NOMO-1 treated with dmso at 0.1 percent for 144 hours (cell line): ENCODE results near the gene SNRPB.

Experiments used
- DNase-seq: peaks from one replicate; lab custom pipeline; 2025; ENCODE audit not compliant: unreplicated experiment; lab: John Stamatoyannopoulos, UW

The SNRPB gene

DNA sequence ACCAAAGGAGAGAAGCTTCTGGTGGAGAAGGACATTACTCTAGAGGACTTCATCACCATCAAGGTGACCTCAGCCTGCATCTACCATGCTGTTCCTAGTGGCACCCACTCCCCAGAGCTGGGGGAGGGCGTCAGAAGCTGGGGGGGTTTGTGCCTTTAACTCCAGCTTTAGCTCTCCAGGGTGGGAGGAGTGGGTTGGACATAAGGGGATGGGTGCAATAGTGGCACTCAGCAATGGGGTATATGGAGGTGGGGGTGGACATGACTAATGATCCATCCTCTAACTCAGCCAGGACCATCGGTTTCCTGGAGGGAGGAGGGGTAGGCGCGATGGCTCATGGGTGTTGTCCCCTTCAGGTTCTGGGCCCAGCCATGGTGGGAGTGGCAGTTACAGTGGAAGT lies 40.1 kb downstream of the SNRPB start:
- DNase-seq: no peak

DNA sequence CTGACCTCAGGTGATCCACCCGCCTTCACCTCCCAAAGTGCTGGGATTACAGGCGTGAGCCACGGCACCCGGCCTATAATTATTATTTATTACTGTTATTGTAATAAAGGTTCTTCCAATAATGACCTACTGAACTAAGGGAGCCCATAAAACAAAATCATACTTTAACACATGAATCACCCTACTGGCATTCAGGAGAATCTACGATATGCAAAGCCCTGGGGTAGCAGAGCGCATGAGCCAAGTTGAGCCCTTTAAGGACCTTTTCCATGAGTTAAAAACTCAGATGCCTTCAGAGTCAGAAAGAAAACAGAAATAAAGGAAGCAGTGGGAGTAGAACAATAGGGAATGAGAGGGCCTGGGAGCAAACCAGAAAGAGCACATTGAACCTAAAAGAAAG lies 41.5 kb downstream of the SNRPB start:
- DNase-seq: no peak

DNA sequence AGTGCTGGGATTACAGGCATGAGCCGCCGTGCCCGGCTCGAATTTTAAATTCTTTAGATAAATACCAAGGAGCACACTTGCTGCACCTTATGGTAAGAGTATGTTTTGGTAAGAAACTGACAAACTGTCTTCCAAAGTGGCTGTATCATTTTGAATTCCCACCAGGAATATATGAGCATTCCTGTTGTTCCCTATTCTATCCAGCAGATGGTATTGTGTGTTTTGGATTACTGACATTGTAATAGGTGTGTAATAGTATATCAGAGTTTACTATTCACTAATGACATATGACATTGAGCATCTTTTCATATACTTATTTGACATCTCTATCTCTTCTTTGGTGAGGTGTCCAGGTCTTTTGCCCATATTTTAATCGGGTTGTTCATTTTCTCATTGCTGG lies 49.3 kb downstream of the SNRPB start:
- no peak for DNase-seq

DNA sequence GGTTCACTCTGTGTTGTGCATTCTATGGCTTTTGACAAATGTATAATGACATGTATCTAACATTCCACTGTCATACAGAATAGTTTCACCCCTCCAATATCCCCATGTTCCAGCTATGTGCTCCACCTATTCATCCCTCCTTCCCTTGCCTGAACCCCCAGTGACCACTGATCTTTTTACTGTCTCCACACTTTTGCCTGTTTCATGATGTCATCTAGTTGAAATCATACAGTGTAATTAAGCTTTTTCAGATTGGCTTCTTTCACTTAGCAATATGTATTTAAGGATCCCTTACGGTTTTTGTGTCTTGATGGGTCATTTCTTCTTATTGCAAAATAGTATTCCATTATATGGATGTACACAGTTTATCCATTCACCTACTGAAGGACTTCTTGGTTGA lies 50.1 kb downstream of the SNRPB start:
- DNase-seq: no peak

DNA sequence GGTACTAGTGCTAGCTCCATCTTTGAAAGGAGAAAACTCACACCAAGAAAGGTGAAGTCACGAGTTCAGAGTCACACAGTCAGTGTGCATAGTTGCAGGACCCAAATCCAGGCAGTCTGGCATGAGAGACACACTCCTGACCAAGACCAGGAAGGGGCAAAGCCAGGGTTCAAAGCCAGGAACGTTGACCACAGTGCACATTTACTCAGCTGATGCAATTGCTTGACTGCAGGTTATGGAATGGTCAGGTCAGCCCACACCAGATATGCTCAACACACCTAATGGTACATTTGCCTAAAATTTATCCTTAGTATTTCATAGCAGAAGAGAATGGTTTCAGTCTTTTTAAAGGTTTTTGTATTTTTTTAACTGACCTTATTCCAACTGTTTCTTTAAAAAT lies 52.2 kb downstream of the SNRPB start:
- no peak for DNase-seq

DNA sequence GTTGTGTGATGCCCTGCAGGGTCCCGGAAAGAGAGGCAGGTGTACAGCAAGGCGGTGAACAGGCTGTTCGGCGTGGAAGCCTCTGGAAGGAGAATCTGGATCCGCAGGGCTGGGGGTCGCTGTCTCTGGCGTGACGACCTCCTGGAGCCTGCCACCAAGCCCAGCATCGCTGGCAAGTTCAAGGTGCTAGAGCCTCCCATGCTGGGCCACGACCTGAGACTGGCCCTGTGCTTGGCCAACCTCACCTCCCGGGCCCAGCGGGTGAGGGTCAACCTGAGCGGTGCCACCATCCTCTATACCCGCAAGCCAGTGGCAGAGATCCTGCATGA lies 53.4 kb downstream of the SNRPB start:
- DNase-seq: no peak

DNA sequence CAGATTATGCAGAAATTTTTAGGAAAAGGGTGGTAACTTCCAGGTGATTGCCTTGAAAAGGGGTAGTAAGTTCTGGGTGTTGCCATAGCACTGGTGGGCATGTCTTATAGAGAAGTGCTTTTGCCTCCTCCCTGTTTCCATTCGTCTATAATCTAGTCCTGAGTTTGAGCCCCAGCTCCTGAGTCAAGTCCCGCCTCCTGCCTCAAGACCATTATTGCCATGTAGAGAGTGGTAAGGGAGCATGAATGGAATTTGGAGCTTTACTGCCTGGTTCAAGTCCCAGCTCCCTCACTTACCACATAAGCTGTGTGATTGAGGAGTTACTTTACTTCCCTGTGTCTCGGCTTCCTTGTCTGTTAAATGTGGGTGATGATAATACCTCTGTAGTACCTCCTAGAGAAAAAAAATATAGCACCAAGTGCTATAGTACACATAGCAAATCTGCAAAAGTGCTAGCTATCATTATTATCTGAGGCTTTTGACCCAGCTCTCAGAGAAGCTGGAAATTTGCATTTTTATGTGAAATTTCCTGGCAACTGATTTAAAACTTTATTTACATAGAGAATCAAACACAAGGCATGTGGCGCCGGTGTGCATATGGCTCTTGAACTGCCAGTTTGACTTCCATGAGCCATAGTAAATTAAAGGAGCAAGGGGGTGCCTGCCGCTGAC lies 53.9 kb downstream of the SNRPB start:
- DNase-seq: no peak
